RWPE2 (cell line): ENCODE data around the gene RTKN.

Experiments used
- ATAC-seq: fragments of 200-7000 bp; cut with Tn5 transposase; 3 replicates; pipeline ENCODE4 v1.9.1; 2021; ENCODE audit warnings: low read depth
- DNase-seq: peaks from one replicate; pipeline ENCODE4 v3.0.0-alpha.2; 2020; ENCODE audit warnings: low spot score
- H3K27ac ChIP-seq: fragments of 450-650 bp; 2 replicates; pipeline ENCODE4 v1.5.1; 2017; ENCODE audit warnings: mild to moderate bottlenecking; ENCODE audit not compliant: poor library complexity, severe bottlenecking
- H3K27me3 ChIP-seq: fragments of 250-450 bp; sonication (Bioruptor Pico); 2 replicates; pipeline ENCODE4 v1.5.1; 2021; ENCODE audit warnings: mild to moderate bottlenecking, moderate library complexity; ENCODE audit not compliant: insufficient read depth, poor library complexity, severe bottlenecking
- H3K36me3 ChIP-seq: fragments of 250-450 bp; sonication (Bioruptor Pico); 2 replicates; pipeline ENCODE4 v1.5.1; 2020; ENCODE audit warnings: low read depth, mild to moderate bottlenecking, moderate library complexity
- H3K4me1 ChIP-seq: fragments of 250-450 bp; sonication (Bioruptor Pico); 2 replicates; pipeline ENCODE4 v1.5.1; 2021; ENCODE audit warnings: mild to moderate bottlenecking, moderate library complexity; ENCODE audit not compliant: insufficient read depth, poor library complexity, severe bottlenecking
- H3K4me3 ChIP-seq: fragments of 250-450 bp; sonication (Bioruptor Pico); 2 replicates; pipeline ENCODE4 v1.5.1; 2021; ENCODE audit warnings: mild to moderate bottlenecking, moderate library complexity; ENCODE audit not compliant: severe bottlenecking
- H3K9me3 ChIP-seq: fragments of 250-450 bp; sonication (Bioruptor Pico); 2 replicates; pipeline ENCODE4 v1.5.1; 2021; ENCODE audit warnings: mild to moderate bottlenecking, moderate library complexity; ENCODE audit not compliant: severe bottlenecking
- TF ChIP-seq, protein P1 (sequence below): fragments of 450-650 bp; IDR thresholded peaks from one replicate; pipeline ENCODE4 v1.5.1; 2017; ENCODE audit warnings: mild to moderate bottlenecking, moderate library complexity; ENCODE audit not compliant: poor library complexity, severe bottlenecking

RTKN gene

DNA sequence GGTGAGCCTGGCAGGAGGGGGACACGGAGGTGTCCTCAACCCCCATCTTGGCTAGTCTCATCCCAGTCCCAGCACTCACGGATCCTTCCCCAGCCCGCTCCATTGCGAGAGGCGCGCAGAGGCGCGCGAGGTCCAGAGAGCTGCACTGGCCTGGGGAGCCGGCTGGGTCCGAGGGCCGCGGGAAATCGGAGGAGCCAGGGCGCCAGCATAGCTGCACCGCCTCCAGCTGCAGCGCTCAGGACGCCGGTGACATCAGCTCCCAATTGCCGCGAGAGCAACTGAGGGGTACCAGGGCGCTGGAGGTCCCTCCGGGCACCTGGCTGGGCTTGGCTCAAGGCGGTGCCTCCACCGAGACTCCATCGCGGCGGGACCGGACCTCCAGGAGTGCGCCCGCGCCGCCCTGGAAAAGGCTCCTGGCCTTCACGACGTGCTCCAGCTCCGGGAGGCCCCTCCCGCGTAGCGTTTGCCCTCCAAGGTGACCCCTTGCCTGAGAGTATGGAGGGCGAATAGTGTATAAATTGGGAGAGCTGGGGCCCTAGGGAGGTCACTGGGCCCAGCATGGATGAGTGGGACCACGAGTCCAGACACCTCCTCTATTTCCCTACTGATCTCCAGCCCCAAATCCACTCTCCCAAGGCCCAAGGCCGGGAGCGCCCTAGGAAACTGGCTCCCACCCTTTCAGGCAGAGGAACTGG is 5.5 kb downstream of the RTKN start:
- no peaks in the 10 kb centered on the region for H3K27me3 ChIP-seq
- no peak for DNase-seq
- no peaks in the 10 kb centered on the region for H3K9me3 ChIP-seq
- H3K36me3 ChIP-seq: peaks cover 49% of the 10 kb centered on the region
- ATAC-seq: no peak
- TF ChIP-seq, protein P1, sequence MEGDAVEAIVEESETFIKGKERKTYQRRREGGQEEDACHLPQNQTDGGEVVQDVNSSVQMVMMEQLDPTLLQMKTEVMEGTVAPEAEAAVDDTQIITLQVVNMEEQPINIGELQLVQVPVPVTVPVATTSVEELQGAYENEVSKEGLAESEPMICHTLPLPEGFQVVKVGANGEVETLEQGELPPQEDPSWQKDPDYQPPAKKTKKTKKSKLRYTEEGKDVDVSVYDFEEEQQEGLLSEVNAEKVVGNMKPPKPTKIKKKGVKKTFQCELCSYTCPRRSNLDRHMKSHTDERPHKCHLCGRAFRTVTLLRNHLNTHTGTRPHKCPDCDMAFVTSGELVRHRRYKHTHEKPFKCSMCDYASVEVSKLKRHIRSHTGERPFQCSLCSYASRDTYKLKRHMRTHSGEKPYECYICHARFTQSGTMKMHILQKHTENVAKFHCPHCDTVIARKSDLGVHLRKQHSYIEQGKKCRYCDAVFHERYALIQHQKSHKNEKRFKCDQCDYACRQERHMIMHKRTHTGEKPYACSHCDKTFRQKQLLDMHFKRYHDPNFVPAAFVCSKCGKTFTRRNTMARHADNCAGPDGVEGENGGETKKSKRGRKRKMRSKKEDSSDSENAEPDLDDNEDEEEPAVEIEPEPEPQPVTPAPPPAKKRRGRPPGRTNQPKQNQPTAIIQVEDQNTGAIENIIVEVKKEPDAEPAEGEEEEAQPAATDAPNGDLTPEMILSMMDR: no peak
- peaks cover 4% of the 10 kb centered on the region for H3K4me1 ChIP-seq
- H3K27ac ChIP-seq: no peak overlapping the region
- H3K4me3 ChIP-seq: no peak overlapping the region

DNA sequence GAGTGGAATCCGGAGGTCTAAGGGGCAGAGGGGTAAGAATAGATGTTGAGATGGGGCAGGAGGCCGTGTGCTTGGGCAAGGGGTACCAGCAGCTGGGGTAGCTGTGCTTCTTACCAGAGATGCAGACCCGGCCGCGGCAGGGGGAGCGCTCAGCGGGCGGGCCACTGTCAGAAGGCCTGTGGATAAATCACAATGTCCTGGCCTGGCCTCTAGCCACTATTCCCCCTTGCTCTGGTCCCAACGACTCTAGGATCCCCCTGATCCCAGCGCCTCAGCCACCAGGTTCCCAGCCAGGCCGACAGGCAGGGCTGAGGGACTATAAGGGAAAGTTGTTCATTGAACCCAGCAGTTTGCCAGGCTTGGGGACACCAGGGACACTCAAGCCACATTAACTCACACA is 11.2 kb downstream of the RTKN start:
- Histone ChIP-seq H3K27me3 (no peaks in the 10 kb centered on the region), H3K36me3 (peaks cover 82% of the 10 kb centered on the region), H3K4me1 (peaks cover 9% of the 10 kb centered on the region), H3K4me3 (no peak overlapping the region), H3K9me3 (no peaks in the 10 kb centered on the region), H3K27ac (peak overlapping the region; percentile 92)
- no peak for DNase-seq
- ATAC-seq: no peak
- TF ChIP-seq, protein P1: no peak

DNA sequence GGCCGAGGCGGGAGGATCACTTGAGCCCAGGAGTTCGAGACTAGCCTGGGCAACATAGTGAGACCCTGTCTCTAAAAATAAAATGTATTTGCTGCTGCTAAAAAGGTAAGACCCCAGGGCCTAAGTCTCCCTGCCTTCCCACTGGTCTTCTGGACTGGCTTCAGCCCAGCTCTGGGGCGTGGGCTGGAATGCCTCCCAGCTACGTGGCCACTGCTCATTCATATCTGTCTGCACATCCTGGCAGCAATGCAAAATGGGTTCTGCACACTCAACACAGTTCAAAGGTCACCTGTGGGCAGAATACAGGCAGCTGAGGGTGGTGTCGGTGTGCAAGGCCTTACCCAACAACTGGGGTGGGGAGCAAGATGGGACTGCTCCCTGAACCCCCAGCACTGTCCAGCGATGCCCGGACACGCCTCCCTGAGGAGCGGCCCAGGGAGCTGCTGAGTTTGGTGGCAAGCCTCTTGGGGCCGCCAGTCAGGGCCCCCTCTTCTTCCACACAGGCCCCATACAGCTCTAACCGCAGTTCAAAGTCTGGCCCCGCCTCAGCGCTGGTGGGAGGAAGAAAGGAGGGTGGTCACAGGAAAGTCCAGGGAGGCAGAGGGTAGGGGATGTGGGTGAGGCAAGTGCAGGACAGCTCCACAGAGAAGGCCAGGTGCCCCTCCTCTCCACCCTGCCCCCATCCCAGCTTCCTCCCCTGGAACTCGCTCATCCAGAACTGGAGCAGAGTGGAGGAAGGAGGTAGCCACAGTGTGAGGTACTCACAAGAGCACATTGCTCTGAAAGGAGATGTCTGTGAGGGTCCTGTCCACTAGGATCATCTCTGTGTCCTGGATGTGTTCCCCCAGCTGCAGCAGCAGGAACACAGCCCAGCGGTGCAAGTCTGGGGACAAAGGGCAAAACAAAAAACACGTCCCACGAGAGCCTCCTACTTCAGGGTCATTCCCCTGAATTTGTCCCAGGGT is 12.0 kb downstream of the RTKN start:
- DNase-seq: no peak
- H3K27me3 ChIP-seq: no peaks in the 10 kb centered on the region
- H3K27ac ChIP-seq: peak overlapping the region; percentile 92
- TF ChIP-seq, protein P1: no peak
- H3K4me1 ChIP-seq: peaks cover 17% of the 10 kb centered on the region
- no peak for ATAC-seq
- H3K36me3 ChIP-seq: peaks cover 80% of the 10 kb centered on the region
- no peak overlapping the region for H3K4me3 ChIP-seq
- no peaks in the 10 kb centered on the region for H3K9me3 ChIP-seq

DNA sequence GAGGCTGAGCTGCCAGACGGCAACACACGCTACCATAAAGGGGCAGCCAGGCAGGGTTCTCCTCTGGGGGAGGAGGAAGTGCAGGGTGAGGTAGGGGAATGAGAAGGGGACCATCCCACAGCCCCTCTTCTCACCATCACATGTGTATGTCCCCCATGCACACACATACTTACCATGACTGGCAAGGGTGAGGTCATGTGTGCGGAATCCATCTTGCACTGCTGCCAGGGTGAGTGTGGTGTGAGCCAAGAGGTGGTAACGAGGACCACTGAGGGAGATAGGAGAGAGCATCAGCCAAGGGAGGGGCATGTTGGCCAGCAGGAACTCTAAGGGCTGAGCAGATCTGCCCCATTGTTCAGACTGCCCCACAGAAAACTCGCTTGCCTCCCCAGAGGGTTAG is 13.1 kb downstream of the RTKN start:
- Histone ChIP-seq H3K4me3 (no peak overlapping the region), H3K36me3 (peaks cover 83% of the 10 kb centered on the region), H3K4me1 (peaks cover 26% of the 10 kb centered on the region), H3K9me3 (no peaks in the 10 kb centered on the region), H3K27ac (peak overlapping the region; percentile 92), H3K27me3 (no peaks in the 10 kb centered on the region)
- no peak for DNase-seq
- ATAC-seq: no peak
- TF ChIP-seq, protein P1: no peak
